IMR-90 (cell line): ENCODE data around the gene LYPD6B. TPM values are rescaled to one million over a fixed set of nuclear protein-coding genes. Genes with fewer than 3 reads are reported as not detected.

Experiments used
- ATAC-seq: fragments of 200-7000 bp; cut with Tn5 transposase; 2 replicates; pipeline ENCODE4 v1.9.1; 2020; ENCODE audit warnings: low read depth, mild to moderate bottlenecking, moderate library complexity
- BruUV-seq: library from RNA; stranded (reverse); fragments of 400-500 nt; replicated peaks from 2 replicates; lab custom pipeline; 2021; lab: Mats Ljungman, UMichigan
- CTCF ChIA-PET: fragments of 300-600 bp; formaldehyde crosslinking; extraction: SDS; loops from one replicate; lab custom pipeline; 2021; ENCODE audit warnings: antibody characterized with exemption; lab: Yijun Ruan, JAX
- POLR2A ChIA-PET: fragments of 300-600 bp; sonication (Branson Sonifier 250); formaldehyde crosslinking; loops from one replicate; lab custom pipeline; 2022; ENCODE audit warnings: antibody characterized with exemption; ENCODE audit not compliant: unreplicated experiment; lab: Charles Lee
- DNase-seq: peaks from one replicate; pipeline ENCODE4 v3.0.0; 2013
- H2AFZ ChIP-seq: replicated peaks from 2 replicates; pipeline ENCODE3; 2013; ENCODE audit warnings: low read length, mild to moderate bottlenecking; ENCODE audit not compliant: poor library complexity
- H2AK5ac ChIP-seq: 2 replicates; pipeline ENCODE4 v1.6.1; 2013; ENCODE audit warnings: low read depth, low read length, inconsistent platforms
- H2AK9ac ChIP-seq: replicated peaks from 2 replicates; pipeline ENCODE3; 2013; ENCODE audit warnings: mild to moderate bottlenecking, low read depth, low read length, moderate library complexity; ENCODE audit not compliant: poor library complexity
- H2BK120ac ChIP-seq: 2 replicates; pipeline ENCODE4 v1.6.1; 2013; ENCODE audit warnings: low read depth, low read length, inconsistent platforms
- H2BK15ac ChIP-seq: 3 replicates; pipeline ENCODE4 v1.6.1; 2013; ENCODE audit warnings: low read depth, low read length, inconsistent platforms
- H2BK20ac ChIP-seq: 2 replicates; pipeline ENCODE4 v1.6.1; 2013; ENCODE audit warnings: low read depth, mild to moderate bottlenecking, inconsistent platforms, low read length, moderate library complexity
- H2BK5ac ChIP-seq: 2 replicates; pipeline ENCODE4 v1.6.1; 2013; ENCODE audit warnings: mild to moderate bottlenecking, low read depth, low read length, inconsistent platforms; ENCODE audit not compliant: poor library complexity, severe bottlenecking
- H3K14ac ChIP-seq: replicated peaks from 2 replicates; pipeline ENCODE4 v1.6.1; 2013; ENCODE audit warnings: low read depth, low read length, inconsistent platforms
- H3K18ac ChIP-seq: 2 replicates; pipeline ENCODE4 v1.6.1; 2013; ENCODE audit warnings: low read depth, low read length, control low read depth
- H3K23ac ChIP-seq: 2 replicates; pipeline ENCODE4 v1.6.1; 2013; ENCODE audit warnings: low read depth, low read length, inconsistent platforms
- H3K27ac ChIP-seq: 2 replicates; pipeline ENCODE4 v1.5.1; 2013; ENCODE audit warnings: mild to moderate bottlenecking, control low read depth, low read length; ENCODE audit not compliant: insufficient read depth
- H3K27me3 ChIP-seq: 2 replicates; pipeline ENCODE4 v1.6.1; 2013; ENCODE audit warnings: low read length; ENCODE audit not compliant: control insufficient read depth, insufficient read depth
- H3K36me3 ChIP-seq: 2 replicates; pipeline ENCODE4 v1.6.1; 2013; ENCODE audit warnings: low read length, mixed read lengths; ENCODE audit not compliant: control insufficient read depth, insufficient read depth
- H3K4ac ChIP-seq: 2 replicates; pipeline ENCODE4 v1.6.1; 2013; ENCODE audit warnings: low read depth, low read length, inconsistent platforms
- H3K4me1 ChIP-seq: 2 replicates; pipeline ENCODE4 v1.6.1; 2013; ENCODE audit warnings: low read length, mixed read lengths; ENCODE audit not compliant: control insufficient read depth, insufficient read depth
- H3K4me2 ChIP-seq: 2 replicates; pipeline ENCODE4 v1.6.1; 2013; ENCODE audit warnings: low read depth, mild to moderate bottlenecking, control low read depth, low read length, moderate library complexity
- H3K4me3 ChIP-seq: 2 replicates; pipeline ENCODE4 v1.5.1; 2013; ENCODE audit warnings: low read depth, mild to moderate bottlenecking, control low read depth, low read length, moderate library complexity; ENCODE audit not compliant: insufficient read depth
- H3K56ac ChIP-seq: 2 replicates; pipeline ENCODE4 v1.6.1; 2013; ENCODE audit warnings: low read length, inconsistent platforms; ENCODE audit not compliant: insufficient read depth; ENCODE audit errors: extremely low read depth
- H3K79me1 ChIP-seq, 2 experiments: 2 replicates each; pipeline ENCODE4 v1.6.1; 2013; ENCODE audit warnings: low read length in 2 of 2, inconsistent platforms in 1 of 2, low read depth in 1 of 2
- H3K9ac ChIP-seq: 2 replicates; pipeline ENCODE4 v1.6.1; 2013; ENCODE audit warnings: low read depth, low read length, control low read depth
- H3K9me1 ChIP-seq: 2 replicates; pipeline ENCODE4 v1.6.1; 2013; ENCODE audit warnings: low read length, inconsistent platforms; ENCODE audit not compliant: insufficient read depth
- H3K9me3 ChIP-seq: 2 replicates; pipeline ENCODE4 v1.6.1; 2013; ENCODE audit warnings: low read length; ENCODE audit not compliant: control insufficient read depth, insufficient read depth
- H4K20me1 ChIP-seq: 2 replicates; pipeline ENCODE4 v1.6.1; 2013; ENCODE audit warnings: low read length, inconsistent platforms; ENCODE audit not compliant: insufficient read depth
- H4K5ac ChIP-seq: 2 replicates; pipeline ENCODE4 v1.6.1; 2013; ENCODE audit warnings: mild to moderate bottlenecking, low read depth, low read length, control low read depth
- H4K8ac ChIP-seq, 2 experiments: 2 replicates each; pipeline ENCODE4 v1.6.1; 2013; ENCODE audit warnings: low read depth in 2 of 2, low read length in 2 of 2, control low read depth in 1 of 2, inconsistent platforms in 1 of 2
- H4K91ac ChIP-seq: 2 replicates; pipeline ENCODE4 v1.6.1; 2013; ENCODE audit warnings: low read depth, low read length, inconsistent platforms; ENCODE audit not compliant: insufficient read depth
- BHLHE40 ChIP-seq: fragments of 150-350 bp; IDR thresholded peaks from 2 replicates; pipeline ENCODE4 v1.6.1; 2016; ENCODE audit warnings: mild to moderate bottlenecking, low read depth, low read length
- CEBPB ChIP-seq: IDR thresholded peaks from 2 replicates; pipeline ENCODE4 v1.6.1; 2012; ENCODE audit warnings: low read depth, low read length, improper control_type of control experiment
- CHD1 ChIP-seq: IDR thresholded peaks from 2 replicates; pipeline ENCODE4 v1.6.1; 2012; ENCODE audit warnings: low read depth, low read length, improper control_type of control experiment
- CTCF ChIP-seq: conservative IDR thresholded peaks from 2 replicates; pipeline ENCODE4 v1.5.1; 2012; ENCODE audit warnings: mild to moderate bottlenecking, low read depth, low read length, improper control_type of control experiment
- ELK1 ChIP-seq: fragments of 150-350 bp; IDR thresholded peaks from 2 replicates; pipeline ENCODE4 v1.6.1; 2016; ENCODE audit warnings: low read depth, mild to moderate bottlenecking, low read length, moderate library complexity, borderline replicate concordance
- FOS ChIP-seq: fragments of 150-350 bp; IDR thresholded peaks from 2 replicates; pipeline ENCODE4 v1.6.1; 2016; ENCODE audit warnings: low read depth, low read length
- MAFK ChIP-seq: IDR thresholded peaks from 2 replicates; pipeline ENCODE4 v1.6.1; 2012; ENCODE audit warnings: low read depth, low read length, improper control_type of control experiment
- MAZ ChIP-seq: IDR thresholded peaks from 2 replicates; pipeline ENCODE4 v1.6.1; 2012; ENCODE audit warnings: low read depth, mild to moderate bottlenecking, low read length, improper control_type of control experiment, moderate library complexity, borderline replicate concordance
- MXI1 ChIP-seq: IDR thresholded peaks from 2 replicates; pipeline ENCODE4 v1.6.1; 2012; ENCODE audit warnings: low read depth, mild to moderate bottlenecking, low read length, moderate library complexity, borderline replicate concordance
- NFE2L2 ChIP-seq: fragments of 150-350 bp; IDR thresholded peaks from 2 replicates; pipeline ENCODE4 v1.6.1; 2016; ENCODE audit warnings: low read depth, mild to moderate bottlenecking, low read length
- POLR2A ChIP-seq: IDR thresholded peaks from 2 replicates; pipeline ENCODE4 v1.6.1; 2012; ENCODE audit warnings: mild to moderate bottlenecking, low read depth, low read length
- RAD21 ChIP-seq: IDR thresholded peaks from 2 replicates; pipeline ENCODE4 v1.6.1; 2012; ENCODE audit warnings: low read length, improper control_type of control experiment
- RCOR1 ChIP-seq: IDR thresholded peaks from 2 replicates; pipeline ENCODE4 v1.6.1; 2012; ENCODE audit warnings: mild to moderate bottlenecking, low read length, improper control_type of control experiment; ENCODE audit not compliant: insufficient replicate concordance
- RFX5 ChIP-seq: IDR thresholded peaks from 2 replicates; pipeline ENCODE4 v1.8.0; 2012; ENCODE audit warnings: low read depth, mild to moderate bottlenecking, low read length, moderate library complexity
- SMC3 ChIP-seq: fragments of 150-350 bp; IDR thresholded peaks from 2 replicates; pipeline ENCODE4 v1.6.1; 2016; ENCODE audit warnings: low read depth, mild to moderate bottlenecking, antibody characterized with exemption, low read length, moderate library complexity
- USF2 ChIP-seq: fragments of 150-350 bp; IDR thresholded peaks from 2 replicates; pipeline ENCODE4 v1.6.1; 2017; ENCODE audit warnings: mild to moderate bottlenecking, antibody characterized with exemption, low read length, low read depth
- WGBS, 2 experiments: methylation state at CpG; one replicate each; pipeline versions ENCODE4 v1.1.5 to v1.1.7; 2013; ENCODE audit warnings: missing lambda C conversion rate in 2 of 2; ENCODE audit not compliant: insufficient read length in 1 of 2; ENCODE audit errors: extremely low coverage in 2 of 2; 5-methylcytosine and 5-hydroxymethylcytosine counted together
- dilution Hi-C: fragments of 300-500 bp; cut with HindIII; formaldehyde crosslinking; loops from one replicate; pipeline ENCODE4 v1.14.3; 2018; ENCODE audit warnings: low sequenced_read_pairs; ENCODE audit not compliant: unreplicated experiment
- in situ Hi-C: fragments of 300-500 bp; cut with MboI; formaldehyde crosslinking; loops from 3 replicates; pipeline ENCODE4 v1.14.3; 2019; ENCODE audit warnings: low sequenced_read_pairs, inconsistent platforms, mixed read lengths
- intact Hi-C: fragments of 100-400 bp; cut with micrococcal nuclease; formaldehyde crosslinking; loops from 2 replicates; pipeline ENCODE4 v1.10.0; 2022
- polyA plus RNA-seq, 3 experiments: library from polyadenylated mRNA; depleted of rRNA; stranded (reverse); fragments of >200 nt; gene quantifications; 2 replicates each; pipeline ENCODE4 v1.2.3, GENCODE V29; 2012; ENCODE audit warnings: low replicate concordance in 1 of 3
- total RNA-seq: library from RNA; depleted of rRNA; stranded (reverse); fragments of >200 nt; gene quantifications from 2 replicates; pipeline ENCODE4 v1.2.3, GENCODE V29; 2012

The LYPD6B gene
- total and polyA plus RNA-seq, 2 of the 4 experiments (the other 2 are of a cell fraction): 0.05 TPM; not detected in 1

GRCh38 chr2:149020432-149020851 is 18.1 kb upstream of the LYPD6B start:
- ATAC-seq (no peak), DNase-seq (no peak)
- H2AK5ac ChIP-seq: no peak overlapping the region
- ChIA-PET CTCF (no interaction called here), POLR2A (interaction anchor here (0.5 kb wide), 1 partner anchor 1728 kb away, joined by 4 read pairs; no protein-coding TSS in a partner anchor)
- in situ Hi-C loops: loop anchor here (10.0 kb wide), 1 partner anchor 294 kb away; no protein-coding TSS in a partner anchor
- H3K9me3 ChIP-seq: no peaks in the 10 kb centered on the region
- TF ChIP-seq RFX5 (no peak), NFE2L2 (no peak), SMC3 (no peak), MAFK (no peak), CEBPB (no peak), ELK1 (no peak), POLR2A (no peak), RCOR1 (no peak), CHD1 (no peak), USF2 (no peak), CTCF (no peak), MAZ (no peak), MXI1 (no peak), RAD21 (no peak), BHLHE40 (no peak), FOS (no peak)
- H2BK15ac ChIP-seq: no peak overlapping the region
- H3K9ac ChIP-seq: no peak overlapping the region
- peaks cover 2% of the 10 kb centered on the region; the same call in 1 of the 2 replicates for H3K27me3 ChIP-seq
- no peaks in the 10 kb centered on the region for H3K9me1 ChIP-seq
- no peak overlapping the region for H3K56ac ChIP-seq
- H2AFZ ChIP-seq: peak overlapping the region; percentile 23
- no TSS peak for BruUV-seq
- H2BK120ac ChIP-seq: no peak overlapping the region
- H3K18ac ChIP-seq: no peak overlapping the region
- H2BK5ac ChIP-seq: no peak overlapping the region
- H2BK20ac ChIP-seq: no peak overlapping the region
- H4K20me1 ChIP-seq: no peaks in the 10 kb centered on the region
- H3K23ac ChIP-seq: no peak overlapping the region
- WGBS, 2 experiments: 100% methylated on average over 1 of the region's 10 CpGs; no CpG with 5 or more reads in 1 of the 2 experiments
- H3K4ac ChIP-seq: no peak overlapping the region
- H4K91ac ChIP-seq: no peak overlapping the region
- H3K27ac ChIP-seq: no peak overlapping the region
- no peak overlapping the region for H4K5ac ChIP-seq
- no peak overlapping the region for H4K8ac ChIP-seq
- H3K36me3 ChIP-seq: no peaks in the 10 kb centered on the region
- intact Hi-C loops: no loop called here
- no peak overlapping the region for H3K4me2 ChIP-seq
- no peaks in the 10 kb centered on the region for H3K4me1 ChIP-seq
- dilution Hi-C loops: no loop called here
- H3K14ac ChIP-seq: no peak overlapping the region
- no peak overlapping the region for H2AK9ac ChIP-seq
- H3K79me1 ChIP-seq: no peaks in the 10 kb centered on the region
- H3K4me3 ChIP-seq: no peak overlapping the region
